ENCODE data around the gene ILKAP.

GRCh38 chr2:238125127-238125885 is 78.2 kb downstream of the ILKAP start:
- TF ChIP-seq, protein P1, sequence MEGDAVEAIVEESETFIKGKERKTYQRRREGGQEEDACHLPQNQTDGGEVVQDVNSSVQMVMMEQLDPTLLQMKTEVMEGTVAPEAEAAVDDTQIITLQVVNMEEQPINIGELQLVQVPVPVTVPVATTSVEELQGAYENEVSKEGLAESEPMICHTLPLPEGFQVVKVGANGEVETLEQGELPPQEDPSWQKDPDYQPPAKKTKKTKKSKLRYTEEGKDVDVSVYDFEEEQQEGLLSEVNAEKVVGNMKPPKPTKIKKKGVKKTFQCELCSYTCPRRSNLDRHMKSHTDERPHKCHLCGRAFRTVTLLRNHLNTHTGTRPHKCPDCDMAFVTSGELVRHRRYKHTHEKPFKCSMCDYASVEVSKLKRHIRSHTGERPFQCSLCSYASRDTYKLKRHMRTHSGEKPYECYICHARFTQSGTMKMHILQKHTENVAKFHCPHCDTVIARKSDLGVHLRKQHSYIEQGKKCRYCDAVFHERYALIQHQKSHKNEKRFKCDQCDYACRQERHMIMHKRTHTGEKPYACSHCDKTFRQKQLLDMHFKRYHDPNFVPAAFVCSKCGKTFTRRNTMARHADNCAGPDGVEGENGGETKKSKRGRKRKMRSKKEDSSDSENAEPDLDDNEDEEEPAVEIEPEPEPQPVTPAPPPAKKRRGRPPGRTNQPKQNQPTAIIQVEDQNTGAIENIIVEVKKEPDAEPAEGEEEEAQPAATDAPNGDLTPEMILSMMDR (IDR thresholded peaks at IDR 0.05), result no peak
- TF ChIP-seq POLR2A (IDR thresholded peaks at IDR 0.05), result no peak
